ENCODE results near the gene CDK13.
"Not testable (repeated sequence)": the region's sequence is repeated elsewhere in the genome, so short reads cannot be mapped to it uniquely, and the experiment has no call there.

The CDK13 gene

DNA sequence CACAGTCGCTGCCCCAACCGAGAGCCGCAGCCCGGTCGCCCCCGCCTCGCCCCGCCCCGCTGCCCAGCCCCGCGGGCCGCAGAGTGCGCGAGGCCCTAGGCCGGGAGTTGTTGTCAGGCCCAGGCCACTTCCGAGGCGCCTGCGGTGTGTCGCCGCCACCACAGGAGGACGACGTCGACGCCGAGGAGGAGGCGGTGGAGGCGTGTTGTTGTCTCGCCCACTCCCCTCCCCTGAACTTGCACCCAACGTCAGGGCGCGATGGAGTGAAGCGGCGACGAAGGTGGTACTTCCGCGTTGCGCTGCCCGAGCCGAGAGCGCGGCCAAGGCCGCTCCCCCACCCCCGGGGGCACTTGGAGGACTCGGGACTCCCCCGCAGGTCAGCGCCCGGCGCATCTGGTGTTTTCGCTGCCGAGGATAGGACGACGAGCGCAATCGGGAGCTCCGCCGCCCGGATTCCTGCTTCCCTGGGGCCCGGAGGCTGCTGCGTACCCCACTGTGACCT is at the start of gene CDK13:
Gene CDK13, plus strand, starts transcription at position 286 of the 502 bp plus-strand sequence. CDS start 386 bp downstream, outside the sequence.
- peak; percentile 65 to 75 for DNase-seq (ENCODE audit: low read depth in 2 of 2)

DNA sequence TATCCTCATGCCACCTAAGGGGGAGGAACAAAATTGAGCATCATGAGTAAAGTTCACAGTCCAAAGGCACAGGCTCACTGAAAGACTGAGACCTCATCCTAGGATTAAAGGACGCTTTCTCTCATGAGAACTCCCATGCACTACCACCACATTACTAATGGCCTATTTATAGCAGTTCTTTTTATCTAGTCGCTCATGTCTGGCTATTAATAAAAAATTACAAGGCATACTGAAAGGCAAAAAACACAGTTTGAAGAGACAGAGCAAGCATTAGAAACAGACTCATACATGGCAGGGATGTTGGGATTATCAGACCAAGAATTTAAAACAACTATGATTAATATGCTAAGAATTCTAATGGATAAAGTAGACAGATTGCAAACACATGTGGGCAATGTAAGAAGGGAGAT is 46.0 kb upstream of the CDK13 start:
- DNase-seq (ENCODE audit: low read depth in 2 of 2): no peak

DNA sequence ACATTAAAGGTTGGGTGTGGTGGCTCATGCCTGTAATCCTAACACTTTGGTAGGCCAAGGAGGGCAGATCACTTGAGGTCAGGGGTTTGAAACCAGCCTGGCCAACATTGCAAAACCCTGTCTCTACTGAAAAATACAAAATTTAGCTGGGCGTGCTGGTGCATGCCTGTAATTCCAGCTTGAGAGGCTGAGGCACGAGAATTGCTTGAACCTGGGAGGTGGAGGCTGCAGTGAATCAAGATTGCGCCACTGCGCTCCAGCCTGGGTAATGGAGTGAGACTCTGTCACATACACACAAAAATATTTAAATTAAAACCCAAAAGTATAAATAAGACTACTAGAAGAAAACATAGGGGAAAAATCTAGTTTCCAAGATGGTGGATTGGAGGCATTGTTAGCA is 41.9 kb upstream of the CDK13 start:
- DNase-seq (ENCODE audit: low read depth in 2 of 2): no peak

DNA sequence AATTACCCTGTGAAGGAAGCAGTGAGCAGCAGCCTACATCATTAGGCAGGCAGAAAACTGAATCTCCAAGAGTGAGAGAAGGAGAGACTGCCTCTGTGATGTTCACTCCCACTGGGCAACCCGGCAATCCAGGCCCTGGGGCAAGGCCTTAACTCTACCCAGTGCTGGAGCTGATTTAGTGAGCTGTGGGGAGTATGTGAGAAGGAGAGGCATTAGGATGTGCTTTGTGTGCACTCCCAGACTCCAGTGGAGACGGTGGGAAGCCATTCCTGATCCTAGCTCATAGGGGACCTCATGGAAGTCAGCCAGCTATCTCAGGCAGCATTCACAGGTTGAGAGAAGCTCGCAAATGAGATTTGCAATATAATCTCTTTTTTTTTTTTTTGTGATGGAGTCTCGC is 41.1 kb upstream of the CDK13 start:
- DNase-seq (ENCODE audit: low read depth in 2 of 2): no peak

DNA sequence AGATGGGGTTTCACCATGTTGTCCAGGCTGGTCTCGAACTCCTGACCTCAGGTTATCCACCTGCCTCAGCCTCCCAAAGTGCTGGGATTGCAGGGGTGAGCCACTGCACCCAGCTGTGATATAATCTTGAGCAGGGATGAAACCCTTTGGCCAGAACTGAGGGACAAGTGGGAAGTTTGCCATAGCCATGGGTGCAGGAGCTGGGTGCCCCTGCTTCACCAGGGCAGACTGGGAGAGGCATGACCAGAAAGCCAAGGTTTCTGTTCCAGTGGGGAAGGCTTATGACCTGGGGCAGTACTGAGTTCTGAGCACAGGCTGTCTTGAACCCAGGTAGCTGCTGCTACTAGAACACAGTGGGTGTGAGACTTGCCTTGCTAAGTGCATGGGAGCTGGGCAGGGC is 40.5 kb upstream of the CDK13 start:
- no peak for DNase-seq (ENCODE audit: low read depth in 2 of 2)

DNA sequence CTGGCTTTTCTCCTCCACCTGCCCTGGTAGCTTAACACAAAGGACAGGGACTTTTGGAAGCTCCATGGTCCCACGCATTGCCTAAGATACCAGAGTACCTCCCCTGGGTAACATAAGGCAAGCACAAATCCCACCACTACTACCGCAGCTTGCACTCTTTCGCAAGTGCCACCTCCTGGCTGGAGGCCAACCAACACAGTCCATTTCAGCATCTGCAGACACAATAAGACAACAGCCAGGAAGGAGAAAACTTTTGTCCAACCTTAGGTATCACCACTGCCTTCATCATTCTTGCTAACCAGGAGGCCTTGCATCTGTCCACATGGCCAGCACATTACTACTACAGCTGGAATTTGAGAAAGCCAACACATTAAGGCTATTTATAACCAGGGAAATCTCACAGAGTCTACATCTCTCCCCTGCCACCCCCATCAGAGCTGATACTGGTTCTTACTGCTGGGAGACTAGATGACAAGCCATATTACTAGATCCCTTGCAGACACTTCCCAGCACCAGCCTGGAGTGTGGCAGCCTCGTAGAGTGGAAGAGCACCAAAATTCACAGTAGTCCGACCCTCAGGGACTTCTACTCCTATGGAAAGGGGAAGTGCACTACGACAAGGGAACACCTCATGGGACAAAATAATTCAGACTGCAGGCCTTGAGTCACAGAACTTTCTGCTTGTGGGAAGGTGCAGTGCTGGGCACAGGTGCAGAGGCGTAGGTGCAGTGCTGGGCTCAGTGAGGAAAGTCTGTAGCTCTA is 39.8 kb upstream of the CDK13 start:
- DNase-seq (ENCODE audit: low read depth in 2 of 2): no peak

DNA sequence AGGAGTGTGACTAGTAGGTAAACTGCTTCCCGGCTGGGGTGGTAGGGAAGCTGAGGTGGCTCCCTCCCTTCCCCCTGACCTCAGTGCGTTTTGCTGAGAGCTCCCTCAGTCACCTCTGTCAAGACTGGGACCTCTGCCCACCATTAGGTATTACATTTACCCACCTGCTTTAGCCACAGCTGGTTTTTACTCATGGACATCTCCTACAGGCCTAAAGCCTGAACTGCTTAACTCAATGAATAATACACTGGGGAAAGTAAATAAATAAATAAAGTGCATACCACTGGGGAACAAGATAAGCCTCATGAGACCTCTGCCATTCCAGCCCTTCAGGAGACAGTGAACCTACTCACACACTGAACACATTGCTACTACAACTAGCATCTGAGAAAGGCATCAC is 38.9 kb upstream of the CDK13 start:
- no peak for DNase-seq (ENCODE audit: low read depth in 2 of 2)

DNA sequence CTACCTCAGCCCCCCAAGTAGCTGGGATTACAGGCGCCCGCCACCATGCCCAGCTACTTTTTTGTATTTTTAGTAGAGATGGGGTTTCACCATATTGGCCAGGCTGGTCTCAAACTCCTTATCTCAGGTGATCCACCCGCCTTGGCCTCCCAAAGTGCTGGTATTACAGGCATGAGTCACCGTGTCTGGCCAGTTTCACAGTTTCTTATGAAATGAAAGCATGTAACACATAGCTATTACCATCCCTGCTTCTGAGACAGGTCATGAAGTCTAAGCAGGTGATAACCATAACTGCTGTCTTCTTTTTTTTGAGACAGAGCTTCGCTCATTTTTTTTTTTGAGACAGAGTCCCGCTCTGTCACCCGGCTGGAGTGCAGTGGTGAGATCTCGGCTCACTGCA is 34.2 kb upstream of the CDK13 start:
- DNase-seq (ENCODE audit: low read depth in 2 of 2): not testable (repeated sequence)

DNA sequence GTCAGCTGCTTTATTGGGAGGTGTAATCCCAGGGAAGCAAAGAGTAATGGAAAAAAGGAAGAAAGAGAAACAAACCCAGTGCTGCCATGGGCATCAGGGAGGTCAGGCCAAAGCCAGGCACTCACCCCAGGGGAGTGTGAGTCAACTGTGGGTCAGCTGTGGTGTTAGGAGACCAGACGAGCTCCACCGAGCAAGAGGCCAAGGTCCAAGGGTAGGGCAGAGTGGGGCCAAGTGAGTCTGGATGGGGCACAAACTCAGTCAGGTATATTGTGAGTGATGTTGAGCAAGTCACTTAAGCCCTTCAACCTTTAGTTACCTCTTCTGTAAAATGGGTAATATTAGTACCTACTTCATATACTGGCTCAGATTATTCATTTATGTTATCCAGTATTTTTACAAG is 30.4 kb upstream of the CDK13 start:
- DNase-seq (ENCODE audit: low read depth in 2 of 2): no peak

DNA sequence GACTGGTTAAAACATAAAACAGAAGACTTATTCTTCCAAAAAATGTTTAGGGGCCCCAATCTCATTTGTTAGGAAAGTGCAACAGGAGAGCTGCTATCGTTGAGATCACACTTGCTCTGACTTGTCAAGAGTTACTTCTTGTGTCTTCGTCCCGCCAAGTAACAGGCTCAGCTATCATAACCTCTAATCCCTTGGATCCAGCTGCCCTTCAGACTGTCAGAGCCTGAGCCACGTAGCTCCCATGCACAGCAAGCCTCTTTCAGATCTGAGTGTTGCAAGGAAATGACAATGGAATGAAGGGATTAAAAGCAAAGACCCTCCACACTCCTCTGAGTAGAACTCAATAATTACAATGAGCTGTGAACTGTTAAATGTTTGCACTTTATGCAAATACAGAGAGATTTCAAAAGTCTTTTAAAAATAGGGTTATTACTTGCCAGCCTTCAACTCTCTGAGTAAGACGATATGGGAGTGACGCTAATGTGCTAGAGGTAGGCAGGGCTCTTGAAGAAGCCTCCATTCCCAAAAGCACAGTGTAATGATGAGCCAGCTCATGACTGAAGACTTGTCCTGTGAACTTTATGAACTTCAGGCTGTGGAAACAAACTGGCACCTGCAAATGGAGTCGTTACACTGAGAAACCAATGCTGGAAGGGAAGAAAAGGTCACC is 28.4 kb upstream of the CDK13 start:
- no peak for DNase-seq (ENCODE audit: low read depth in 2 of 2)

DNA sequence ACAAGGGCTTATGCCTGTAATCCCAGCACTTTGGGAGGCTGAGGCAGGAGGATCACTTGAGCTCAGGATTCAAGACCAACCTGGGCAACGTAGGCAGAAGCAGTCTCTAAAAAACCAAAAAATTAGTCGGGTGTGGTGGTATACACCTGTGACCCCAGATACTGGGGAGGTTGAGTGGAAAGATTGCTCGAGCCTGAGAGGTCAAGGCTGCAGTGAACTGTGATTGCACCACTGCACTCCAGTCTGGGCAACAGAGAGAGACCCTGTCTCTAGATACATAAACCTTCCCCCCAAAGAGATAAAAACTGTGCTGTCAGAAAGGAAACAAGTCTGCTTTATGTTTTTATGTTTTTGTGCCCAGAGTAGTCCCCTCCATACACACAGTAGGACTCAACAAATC is 27.5 kb upstream of the CDK13 start:
- no peak for DNase-seq (ENCODE audit: low read depth in 2 of 2)

DNA sequence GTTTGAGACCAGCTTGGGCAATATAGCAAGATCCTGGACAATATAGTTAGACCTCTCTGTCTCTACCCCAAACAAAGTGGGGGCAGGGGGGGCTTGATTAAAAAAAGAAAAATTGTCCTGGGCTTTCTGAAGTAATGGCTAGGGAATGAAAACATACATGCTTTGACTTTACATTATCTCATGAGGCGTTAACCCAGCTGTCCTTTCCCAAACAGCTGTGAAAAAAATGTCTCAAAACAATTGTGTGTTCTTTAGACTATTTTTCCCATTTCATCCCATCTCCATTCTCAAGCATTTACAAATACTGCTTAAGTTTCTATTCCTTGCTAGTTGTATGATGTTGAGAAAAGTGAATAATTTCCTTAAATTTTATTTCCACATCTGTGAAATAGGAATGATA is 27.0 kb upstream of the CDK13 start:
- no peak for DNase-seq (ENCODE audit: low read depth in 2 of 2)

DNA sequence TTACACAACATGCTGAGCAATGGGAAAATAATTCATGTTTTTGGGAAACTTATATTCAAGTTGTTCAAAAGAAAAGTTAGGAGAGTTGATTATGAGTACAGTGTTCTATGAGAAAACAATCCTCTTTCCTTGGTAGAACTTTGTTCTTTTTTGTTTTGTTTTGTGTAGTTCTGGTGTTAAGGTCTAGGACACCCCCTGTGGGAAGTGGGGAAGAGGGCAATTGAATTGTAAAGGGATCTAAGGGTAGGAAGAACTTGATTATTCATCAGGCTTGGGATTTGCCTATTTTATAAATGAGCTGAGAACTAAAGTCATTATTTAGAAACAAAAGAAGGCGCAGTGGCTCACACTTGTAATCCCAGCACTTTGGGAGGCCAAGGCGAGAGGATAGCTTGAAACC is 25.9 kb upstream of the CDK13 start:
- DNase-seq (ENCODE audit: low read depth in 2 of 2): no peak

DNA sequence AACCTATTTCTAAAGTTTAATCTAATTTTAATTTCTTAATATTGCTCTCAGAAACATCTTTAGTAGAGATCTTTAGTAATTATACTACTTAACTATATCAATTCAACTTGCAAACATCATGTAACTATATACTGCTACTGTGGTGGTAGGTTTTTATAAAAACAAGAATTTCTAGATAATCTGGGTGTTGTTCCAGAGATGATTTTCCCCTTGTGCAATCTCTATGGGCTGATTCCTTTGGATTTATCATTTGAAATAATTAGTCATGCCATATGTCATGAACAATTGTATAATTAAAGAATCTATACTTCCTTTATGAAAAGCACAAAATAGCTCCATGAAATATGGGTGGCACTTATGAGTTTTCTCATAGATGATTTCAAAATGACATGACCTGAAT is 23.9 kb upstream of the CDK13 start:
- no peak for DNase-seq (ENCODE audit: low read depth in 2 of 2)

DNA sequence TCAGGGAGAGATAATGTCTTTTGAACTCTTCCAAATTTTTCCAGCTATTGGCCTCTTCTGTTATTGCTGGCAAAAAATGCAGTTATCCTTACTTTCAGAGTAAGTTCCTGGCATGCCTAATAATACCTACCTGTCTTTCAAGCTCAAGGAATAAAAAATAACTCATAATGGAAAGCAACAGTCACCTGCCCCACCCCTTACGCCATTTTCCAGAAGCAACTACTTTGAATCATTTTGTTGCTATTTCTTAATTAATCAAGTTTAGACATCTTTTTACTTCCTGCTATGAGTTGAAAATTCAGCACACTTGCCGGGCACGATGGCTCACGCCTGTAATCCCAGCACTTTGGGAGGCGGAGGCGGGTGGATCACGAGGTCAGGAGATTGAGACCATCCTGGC is 23.0 kb upstream of the CDK13 start:
- no peak for DNase-seq (ENCODE audit: low read depth in 2 of 2)

DNA sequence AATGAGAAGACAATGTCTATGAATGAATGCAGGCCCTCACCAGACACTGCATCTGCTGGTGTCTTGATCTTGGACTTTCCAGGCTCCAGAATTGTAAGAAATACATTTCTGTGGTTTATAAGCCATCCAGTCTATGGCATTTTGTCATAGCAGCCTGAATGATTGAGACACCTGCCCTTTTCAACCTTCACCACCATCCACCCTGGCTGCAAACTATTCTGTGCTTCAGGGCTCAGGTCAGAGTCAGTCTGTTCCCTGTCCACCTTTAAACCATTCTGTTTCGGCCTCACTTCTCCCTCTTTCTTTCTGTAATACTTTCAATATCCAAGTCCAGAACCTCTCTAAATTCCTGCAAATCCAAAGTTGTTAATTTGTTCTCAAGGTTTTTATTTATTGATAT is 15.9 kb upstream of the CDK13 start:
- no peak for DNase-seq (ENCODE audit: low read depth in 2 of 2)

DNA sequence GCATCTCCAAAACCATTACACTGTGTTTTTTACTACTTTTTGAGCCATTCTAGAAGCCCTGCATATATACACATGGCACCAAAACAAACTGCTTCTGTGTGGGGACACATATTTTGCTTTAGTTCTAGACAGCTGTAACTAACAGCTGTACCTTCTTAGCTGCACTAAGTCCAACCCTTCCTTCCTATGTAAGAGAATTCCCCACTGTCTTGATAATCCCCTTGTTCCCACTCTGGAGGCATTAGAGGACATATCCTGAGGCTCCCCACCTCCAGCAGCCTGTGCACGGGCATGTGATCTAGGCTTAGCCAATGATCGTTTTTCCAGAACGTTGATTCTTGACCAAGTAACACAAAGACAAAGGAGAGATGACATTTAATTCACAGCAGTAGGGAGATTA is 13.3 kb upstream of the CDK13 start:
- no peak for DNase-seq (ENCODE audit: low read depth in 2 of 2)

DNA sequence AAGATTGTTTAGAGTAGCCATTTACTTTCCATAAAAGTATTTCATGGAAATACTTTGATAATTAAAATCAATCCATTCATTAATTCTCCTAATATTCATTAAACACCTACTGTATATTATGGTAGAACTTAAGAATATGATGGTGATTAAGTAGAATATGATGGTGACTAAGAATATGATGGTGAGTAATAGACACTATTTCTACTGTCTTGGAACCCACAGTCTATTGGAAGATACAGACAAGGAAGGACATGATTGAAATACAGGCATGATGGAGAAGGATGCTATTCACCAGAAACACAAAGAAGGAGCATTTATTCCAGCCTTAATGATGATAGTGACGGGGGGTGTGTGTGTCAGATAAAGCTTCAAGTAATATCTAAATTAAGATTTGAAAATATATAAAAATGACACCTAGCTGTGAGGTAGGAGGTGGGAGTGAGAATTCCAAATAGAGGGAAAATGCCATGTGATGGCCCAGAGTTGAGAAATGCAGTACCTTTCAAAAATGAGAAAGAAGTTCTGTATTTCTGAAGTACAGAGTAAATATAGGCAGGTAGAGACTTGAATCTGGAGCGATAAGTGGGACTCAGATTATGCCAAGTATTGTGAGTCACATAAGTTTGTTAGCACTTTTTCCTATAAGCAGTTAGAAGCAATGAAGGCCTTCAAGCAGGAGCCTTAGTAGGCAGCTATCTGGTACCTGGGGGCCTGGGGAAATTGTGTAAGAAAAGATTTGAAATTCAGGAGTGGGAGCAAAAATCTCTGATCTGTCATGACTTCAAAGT is 12.5 kb upstream of the CDK13 start:
- no peak for DNase-seq (ENCODE audit: low read depth in 2 of 2)

DNA sequence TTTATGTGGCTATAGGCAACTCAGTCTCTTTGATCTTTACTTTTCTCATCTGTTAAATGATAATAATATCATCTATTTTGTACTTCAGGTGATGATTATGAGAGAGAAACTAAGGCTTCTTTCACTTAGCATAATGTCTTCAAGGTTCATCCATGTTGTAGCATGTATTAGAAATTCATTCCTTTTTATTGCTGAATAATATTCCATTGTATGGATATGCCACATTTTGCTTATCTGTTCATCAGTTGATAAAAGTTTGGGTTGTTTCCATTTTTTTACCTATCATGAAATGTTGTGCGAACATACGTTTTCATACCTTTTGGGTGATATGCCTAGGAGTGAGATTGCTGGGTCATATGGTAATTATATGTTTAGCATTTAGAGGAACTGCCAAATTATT is 7.2 kb upstream of the CDK13 start:
- no peak for DNase-seq (ENCODE audit: low read depth in 2 of 2)

DNA sequence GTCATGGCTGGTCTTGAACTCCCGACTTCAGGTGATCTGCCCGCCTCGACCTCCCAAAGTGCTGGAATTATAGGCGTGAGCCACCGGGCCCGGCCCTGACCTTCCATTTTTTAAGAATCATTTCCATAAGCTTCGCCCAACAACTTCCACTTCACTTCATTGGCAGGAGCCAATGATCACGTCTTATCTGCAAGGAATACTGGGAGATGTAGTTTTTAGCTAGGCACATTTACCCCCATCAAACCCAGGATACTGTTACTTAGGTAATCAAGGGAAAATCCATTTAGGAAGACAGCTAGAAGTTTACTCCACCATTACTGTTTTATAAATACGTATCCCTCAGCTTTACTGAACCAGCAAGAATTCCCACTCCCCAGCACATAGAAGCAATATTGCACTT is 3.4 kb upstream of the CDK13 start:
- no peak for DNase-seq (ENCODE audit: low read depth in 2 of 2)

DNA sequence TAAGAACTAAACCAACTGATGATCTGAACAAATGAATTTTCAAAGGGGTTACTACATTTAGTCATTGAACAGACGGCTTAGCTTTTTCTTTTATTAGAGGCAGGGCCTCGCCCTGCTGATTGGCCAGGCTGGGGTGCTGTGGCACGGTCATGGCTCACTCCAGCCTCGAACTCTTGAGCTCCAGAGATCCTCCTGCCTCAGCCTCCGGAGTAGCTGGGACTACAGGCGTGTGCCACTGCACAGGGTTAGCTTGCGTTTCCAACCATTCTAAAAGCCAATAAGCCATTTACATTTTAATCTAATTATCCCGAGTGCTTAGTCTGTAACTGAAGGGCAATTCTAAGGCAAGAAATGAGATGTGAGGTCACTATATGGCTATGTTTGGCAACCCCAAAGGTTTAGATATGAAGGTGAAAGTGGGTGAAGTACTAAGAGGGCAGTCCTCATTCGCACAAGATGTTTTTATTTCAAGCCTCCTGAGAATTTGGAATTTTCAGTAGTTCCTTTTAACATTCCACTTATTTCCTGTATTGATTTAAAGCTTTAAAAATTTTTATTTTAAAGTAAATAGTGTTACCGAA is 1.6 kb upstream of the CDK13 start:
- no peak for DNase-seq (ENCODE audit: low read depth in 2 of 2)
